Tibial artery (tissue), 4 donors: ENCODE data around the gene DIS3L2.

ENCODE experiments used
- DNase-seq, 2 donors: peaks; one replicate each; pipeline ENCODE4 v3.0.0-alpha.2; 2019
- H3K27ac ChIP-seq, 2 donors: fragments of 200-600 bp; sonication (generic) in 1 of 2; 1 replicate in 1 of 2; 2 replicates in 1 of 2; pipeline ENCODE4 v1.5.1; 2018 to 2019; ENCODE audit warnings: mild to moderate bottlenecking in 1 of 2
- H3K27me3 ChIP-seq, 2 donors: fragments of 200-600 bp; sonication (generic) in 1 of 2; one replicate each; pipeline versions ENCODE4 v1.5.1 to v1.6.0; 2016 to 2019
- H3K36me3 ChIP-seq, 3 donors: fragments of 200-600 bp; sonication (generic) in 2 of 3; one replicate each; pipeline ENCODE4 v1.5.1; 2016 to 2019; ENCODE audit warnings: mild to moderate bottlenecking in 2 of 3
- H3K4me1 ChIP-seq, 4 donors: fragments of 200-600 bp; sonication (generic) in 2 of 4; 1 replicate in 3 of 4; 2 replicates in 1 of 4; pipeline ENCODE4 v1.5.1; 2016 to 2019
- H3K4me3 ChIP-seq, 2 donors: fragments of 200-600 bp; sonication (generic) in 1 of 2; 1 replicate in 1 of 2; 2 replicates in 1 of 2; pipeline ENCODE4 v1.5.1; 2018 to 2019; ENCODE audit warnings: mild to moderate bottlenecking in 2 of 2
- H3K9me3 ChIP-seq, 3 donors: fragments of 200-600 bp; sonication (generic) in 1 of 3; one replicate each; pipeline ENCODE4 v1.5.1; 2016 to 2019
- CTCF ChIP-seq, 2 experiments: fragments of 200-600 bp in 1 of 2; fragments of 450-650 bp in 1 of 2; IDR thresholded peaks; one replicate each; pipeline ENCODE4 v1.5.1; 2017 to 2019; ENCODE audit warnings: antibody characterized with exemption in 2 of 2, mild to moderate bottlenecking in 1 of 2, moderate library complexity in 1 of 2
- intact Hi-C: fragments of 100-400 bp; cut with DNase I; formaldehyde crosslinking; loops from one replicate; pipeline ENCODE4 v1.15.0; 2023; ENCODE audit warnings: low total_unique reads

Gene DIS3L2

GRCh38 chr2:232292395-232293154 is 331.1 kb downstream of the DIS3L2 start:
- TF ChIP-seq CTCF (IDR thresholded peaks at IDR 0.05): peak in 1 of 2 experiments; percentile 24
- DNase-seq: peak in 1 of 2 donors; percentile 40
- H3K4me3 ChIP-seq: no peak overlapping the region
- H3K27ac ChIP-seq: no peak overlapping the region
- intact Hi-C loops: no loop called here
- H3K36me3 ChIP-seq: peaks cover 0 to 19% (median 10%) of the 10 kb centered on the region in 3 donors
- H3K27me3 ChIP-seq: no peaks in the 10 kb centered on the region
- H3K4me1 ChIP-seq: no peaks in the 10 kb centered on the region
- no peaks in the 10 kb centered on the region for H3K9me3 ChIP-seq

- Histone ChIP-seq H3K27me3 (no peaks in the 10 kb centered on the region), H3K9me3 (no peaks in the 10 kb centered on the region), H3K4me1 (no peaks in the 10 kb centered on the region), H3K4me3 (no peak overlapping the region), H3K36me3 (peaks cover 0 to 22% (median 10%) of the 10 kb centered on the region in 3 donors), H3K27ac (no peak overlapping the region)
- TF ChIP-seq CTCF (IDR thresholded peaks at IDR 0.05): no peak
- intact Hi-C loops: no loop called here
- DNase-seq: no peak
These were observed 331.7 kb downstream of the DIS3L2 start for GRCh38 chr2:232293191-232293590.

- Histone ChIP-seq H3K4me3 (no peak overlapping the region), H3K36me3 (peaks cover 5 to 28% (median 25%) of the 10 kb centered on the region in 3 donors), H3K4me1 (no peaks in the 10 kb centered on the region), H3K27me3 (no peaks in the 10 kb centered on the region), H3K9me3 (no peaks in the 10 kb centered on the region), H3K27ac (no peak overlapping the region)
- TF ChIP-seq CTCF (IDR thresholded peaks at IDR 0.05): no peak
- intact Hi-C loops: no loop called here
- no peak for DNase-seq
These were observed 334.5 kb downstream of the DIS3L2 start for GRCh38 chr2:232295971-232296370.

GRCh38 chr2:232296776-232297525 is 335.4 kb downstream of the DIS3L2 start:
- no peak overlapping the region for H3K27ac ChIP-seq
- no peaks in the 10 kb centered on the region for H3K9me3 ChIP-seq
- peaks cover 5 to 30% (median 29%) of the 10 kb centered on the region in 3 donors for H3K36me3 ChIP-seq
- no peaks in the 10 kb centered on the region for H3K4me1 ChIP-seq
- H3K4me3 ChIP-seq: no peak overlapping the region
- DNase-seq: no peak
- no peaks in the 10 kb centered on the region for H3K27me3 ChIP-seq
- intact Hi-C loops: no loop called here
- TF ChIP-seq CTCF (IDR thresholded peaks at IDR 0.05): no peak

GRCh38 chr2:232299084-232299483 is 337.6 kb downstream of the DIS3L2 start:
- no peaks in the 10 kb centered on the region for H3K4me1 ChIP-seq
- no peaks in the 10 kb centered on the region for H3K9me3 ChIP-seq
- TF ChIP-seq CTCF (IDR thresholded peaks at IDR 0.05): no peak
- intact Hi-C loops: no loop called here
- DNase-seq: no peak
- peaks cover 5 to 41% (median 41%) of the 10 kb centered on the region in 3 donors for H3K36me3 ChIP-seq
- no peaks in the 10 kb centered on the region for H3K27me3 ChIP-seq
- no peak overlapping the region for H3K27ac ChIP-seq
- no peak overlapping the region for H3K4me3 ChIP-seq
